Glomerular visceral epithelial cell (primary cell): ENCODE measurements around the gene DUSP15.
A peak's percentile ranks its signal among the peaks of the same experiment; 100 is the strongest.
"Not testable (repeated sequence)": the region's sequence is repeated elsewhere in the genome, so short reads cannot be mapped to it uniquely, and the experiment has no call there.

Experiments
- DNase-seq: peaks from one replicate; pipeline ENCODE4 v3.0.0-alpha.2; 2016; ENCODE audit errors: extremely low spot score

The DUSP15 gene

GRCh38 chr20:31822421-31823330 lies 47.7 kb downstream of the DUSP15 start:
- peak; percentile 94 for DNase-seq

- no peak for DNase-seq
These were observed 48.9 kb downstream of the DUSP15 start for GRCh38 chr20:31821427-31821826.

GRCh38 chr20:31820228-31820627 lies 50.1 kb downstream of the DUSP15 start:
- no peak for DNase-seq

GRCh38 chr20:31819083-31819784 lies 51.1 kb downstream of the DUSP15 start, which contains the start of gene MYLK2:
TSS of gene MYLK2 (plus strand) at chr20:31819356. CDS start at chr20:31819581, 225 bp downstream.
- no peak for DNase-seq

GRCh38 chr20:31818376-31818908 lies 51.9 kb downstream of the DUSP15 start:
- DNase-seq = no peak

GRCh38 chr20:31817461-31817860 lies 52.9 kb downstream of the DUSP15 start:
- no peak for DNase-seq

- no peak for DNase-seq
These were observed 54.1 kb downstream of the DUSP15 start for GRCh38 chr20:31816221-31816620.

GRCh38 chr20:31815408-31816188 lies 54.7 kb downstream of the DUSP15 start:
- no peak for DNase-seq

- DNase-seq = not testable (repeated sequence)
These were observed 56.2 kb downstream of the DUSP15 start for GRCh38 chr20:31814142-31814541.

GRCh38 chr20:31813611-31814010 lies 56.7 kb downstream of the DUSP15 start:
- DNase-seq = no peak

- DNase-seq = peak; percentile 85
These were observed 58.3 kb downstream of the DUSP15 start for GRCh38 chr20:31811796-31812728.

- DNase-seq = no peak
These were observed 59.1 kb downstream of the DUSP15 start for GRCh38 chr20:31811198-31811597.
